GM12878 (cell line): ENCODE results near the gene CHD1. TPM values are rescaled to one million over a fixed set of nuclear protein-coding genes. Genes with fewer than 3 reads are reported as not detected.

Experiments used
- ATAC-seq: fragments of 200-7000 bp; cut with Tn5 transposase; 3 replicates; pipeline ENCODE4 v1.9.1; 2020; ENCODE audit warnings: mild to moderate bottlenecking, moderate library complexity
- BruUV-seq: library from RNA; stranded (reverse); fragments of 400-500 nt; replicated peaks from 2 replicates; lab custom pipeline; 2021; lab: Mats Ljungman, UMichigan
- CTCF ChIA-PET: fragments of 300-600 bp; sonication (Branson Sonifier 250); formaldehyde crosslinking; extraction: SDS; loops from one replicate; lab custom pipeline; 2021; ENCODE audit warnings: inconsistent platforms; lab: Yijun Ruan, JAX
- POLR2A ChIA-PET: fragments of 350-600 bp; formaldehyde crosslinking; extraction: SDS; loops from one replicate; lab custom pipeline; 2021; ENCODE audit warnings: inconsistent platforms; lab: Charles Lee
- RAD21 ChIA-PET: fragments of 300-600 bp; sonication (Branson Sonifier 250); formaldehyde crosslinking; loops from one replicate; lab custom pipeline; 2023; ENCODE audit warnings: antibody characterized with exemption; ENCODE audit not compliant: unreplicated experiment; lab: Charles Lee
- SMC1A ChIA-PET: fragments of 300-600 bp; sonication (Branson Sonifier 250); formaldehyde crosslinking; loops from one replicate; lab custom pipeline; 2023; ENCODE audit not compliant: unreplicated experiment, uncharacterized antibody; lab: Charles Lee
- DNase-seq: peaks from one replicate; pipeline ENCODE4 v3.0.0-alpha.2; 2011; ENCODE audit warnings: low read depth, low spot score
- FAIRE-seq: peaks from 3 replicates; lab custom pipeline; 2011; peaks lifted over from hg19 to GRCh38; lab: Jason Lieb, UNC
- H2AFZ ChIP-seq: 2 replicates; pipeline ENCODE4 v1.6.0; 2011; ENCODE audit warnings: low read depth, low read length, control low read depth; ENCODE audit not compliant: control insufficient read depth
- H3K27ac ChIP-seq: 2 replicates; pipeline ENCODE4 v1.5.1; 2011; ENCODE audit warnings: control low read depth; ENCODE audit not compliant: control insufficient read depth, insufficient read depth
- H3K27me3 ChIP-seq, 2 experiments: replicated peaks in 1 of 2; 2 replicates each; pipeline versions ENCODE4 v1.6.0 to v1.6.1; 2011; ENCODE audit warnings: low read length in 1 of 2; ENCODE audit not compliant: control insufficient read depth in 2 of 2, insufficient read depth in 2 of 2
- H3K36me3 ChIP-seq, 2 experiments: 2 replicates each; pipeline ENCODE4 v1.5.1; 2011; ENCODE audit warnings: low read length in 1 of 2; ENCODE audit not compliant: control insufficient read depth in 2 of 2, insufficient read depth in 2 of 2
- H3K4me1 ChIP-seq: 2 replicates; pipeline ENCODE4 v1.6.1; 2011; ENCODE audit warnings: mild to moderate bottlenecking, low read length, moderate library complexity, mixed read lengths; ENCODE audit not compliant: control insufficient read depth, insufficient read depth
- H3K4me2 ChIP-seq: 2 replicates; pipeline ENCODE4 v1.6.0; 2011; ENCODE audit warnings: control low read depth; ENCODE audit not compliant: control insufficient read depth, insufficient read depth
- H3K4me3 ChIP-seq: fragments of 200-600 bp; sonication (generic); 2 replicates; pipeline ENCODE4 v1.5.1; 2016
- H3K79me2 ChIP-seq: 2 replicates; pipeline ENCODE4 v1.6.0; 2011; ENCODE audit warnings: low read length; ENCODE audit not compliant: control insufficient read depth, insufficient read depth
- H3K9ac ChIP-seq: 2 replicates; pipeline ENCODE4 v1.8.0; 2011; ENCODE audit warnings: low read length, control low read depth, mixed read lengths; ENCODE audit not compliant: control insufficient read depth, insufficient read depth
- H3K9me3 ChIP-seq: replicated peaks from 3 replicates; pipeline ENCODE4 v1.5.1; 2011; ENCODE audit warnings: mild to moderate bottlenecking, low read length; ENCODE audit not compliant: control insufficient read depth, insufficient read depth
- H4K20me1 ChIP-seq: 2 replicates; pipeline ENCODE4 v1.6.0; 2011; ENCODE audit not compliant: control insufficient read depth, insufficient read depth
- CBFB ChIP-seq: IDR thresholded peaks from 2 replicates; pipeline ENCODE4 v1.6.1; 2016; ENCODE audit warnings: antibody characterized with exemption, low read depth
- CBX5 ChIP-seq: sonication (generic); IDR thresholded peaks from 2 replicates; pipeline ENCODE4 v1.6.1; 2016; ENCODE audit warnings: low read depth, moderate library complexity, mild to moderate bottlenecking, inconsistent platforms
- EGR1 ChIP-seq, 2 experiments: IDR thresholded peaks; 1 replicate in 1 of 2; 2 replicates in 1 of 2; pipeline ENCODE4 v1.6.1; 2011 to 2012; ENCODE audit warnings: low read depth in 2 of 2, low read length in 2 of 2, borderline replicate concordance in 1 of 2, mild to moderate bottlenecking in 1 of 2, moderate library complexity in 1 of 2
- FOXM1 ChIP-seq: IDR thresholded peaks from 2 replicates; pipeline ENCODE4 v1.6.1; 2012; ENCODE audit warnings: low read depth, mild to moderate bottlenecking, inconsistent platforms, low read length, moderate library complexity
- PBX3 ChIP-seq: IDR thresholded peaks from 2 replicates; pipeline ENCODE4 v1.6.1; 2011; ENCODE audit warnings: mild to moderate bottlenecking, low read depth, low read length, moderate library complexity; ENCODE audit not compliant: insufficient replicate concordance
- POLR2AphosphoS2 ChIP-seq: IDR thresholded peaks from 2 replicates; pipeline ENCODE4 v1.6.1; 2011; ENCODE audit warnings: low read depth, mild to moderate bottlenecking, low read length, improper control_type of control experiment, moderate library complexity
- SRF ChIP-seq, 2 experiments: IDR thresholded peaks; 2 replicates each; pipeline ENCODE4 v1.6.1; 2011; ENCODE audit warnings: low read depth in 2 of 2, low read length in 2 of 2, mild to moderate bottlenecking in 1 of 2, moderate library complexity in 1 of 2
- TBL1XR1 ChIP-seq: IDR thresholded peaks from 2 replicates; pipeline ENCODE4 v1.6.1; 2012; ENCODE audit warnings: low read depth, low read length, improper control_type of control experiment
- USF2 ChIP-seq: IDR thresholded peaks from 2 replicates; pipeline ENCODE4 v1.6.1; 2011; ENCODE audit warnings: low read depth, low read length, improper control_type of control experiment, borderline replicate concordance
- ZBTB33 ChIP-seq: fragments of 450-650 bp; IDR thresholded peaks from 2 replicates; pipeline ENCODE4 v1.6.1; 2017; ENCODE audit warnings: mild to moderate bottlenecking
- WGBS: methylation state at CpG from one replicate; pipeline ENCODE4 v1.1.6; 2016; ENCODE audit warnings: low lambda C conversion rate; ENCODE audit not compliant: insufficient replicate concordance, insufficient coverage; ENCODE audit errors: missing lambda C conversion rate; 5-methylcytosine and 5-hydroxymethylcytosine counted together
- in situ Hi-C: fragments of 300-500 bp; cut with MboI; formaldehyde crosslinking; loops from 9 replicates; pipeline ENCODE4 v1.14.3; 2018; ENCODE audit warnings: mixed read lengths
- intact Hi-C: fragments of 100-400 bp; cut with micrococcal nuclease; formaldehyde crosslinking; loops from one replicate; pipeline ENCODE4 v1.14.2; 2022; ENCODE audit not compliant: unreplicated experiment
- polyA plus RNA-seq, 11 experiments: library from polyadenylated mRNA; depleted of rRNA in 4 of 11; unstranded in 6 of 11; stranded (reverse) in 5 of 11; fragments of >200 nt; fragmentation: Nextera tagmentation in 4 of 11; fragmentation: Illumina TruSeq in 1 of 11; extraction: Ambion mirVana in 4 of 11; extraction: Trizol in 1 of 11; gene quantifications; 1 replicate in 1 of 11; 2 replicates in 10 of 11; pipeline versions ENCODE4 v1.2.1 to v1.2.3, GENCODE V29; 2011 to 2016; ENCODE audit warnings: inconsistent platforms in 2 of 11, missing spikeins in 2 of 11, low read depth in 1 of 11
- total RNA-seq, 4 experiments: library from RNA; depleted of rRNA in 3 of 4; stranded (reverse); fragments of >200 nt in 3 of 4; fragmentation: Illumina TruSeq in 1 of 4; extraction: Trizol in 1 of 4; gene quantifications; 2 replicates each; pipeline versions ENCODE4 v1.2.1 to v1.2.3, GENCODE V29; 2013 to 2021
- TF ChIP-seq, protein P1 (sequence below): fragments of 450-650 bp; formaldehyde crosslinking; IDR thresholded peaks from 2 replicates; pipeline ENCODE4 v1.4.0; 2022; ENCODE audit warnings: mild to moderate bottlenecking, moderate library complexity
- TF ChIP-seq, protein P2 (sequence below): fragments of 450-650 bp; formaldehyde crosslinking; IDR thresholded peaks from 2 replicates; pipeline ENCODE4 v1.4.0; 2020; ENCODE audit warnings: mild to moderate bottlenecking, moderate library complexity

Gene CHD1
- total and polyA plus RNA-seq, 10 of the 15 experiments (the other 5 are each of a cell fraction or from before 2014, with no cell fraction given), result 25.5 to 158 (median 50.5) TPM

GRCh38 chr5:98847054-98847453 is 81.8 kb downstream of the CHD1 start:
- no peak for FAIRE-seq
- DNase-seq, result no peak
- Histone ChIP-seq H3K4me3 (no peak overlapping the region), H3K36me3 (no peaks in the 10 kb centered on the region), H3K4me2 (no peak overlapping the region), H2AFZ (no peak overlapping the region), H4K20me1 (no peaks in the 10 kb centered on the region), H3K27me3 (no peaks in the 10 kb centered on the region), H3K27ac (no peak overlapping the region), H3K9me3 (peaks cover 5% of the 10 kb centered on the region; the same call in 1 of the 3 replicates), H3K79me2 (no peaks in the 10 kb centered on the region), H3K4me1 (no peaks in the 10 kb centered on the region), H3K9ac (no peak overlapping the region)
- WGBS, result 5% methylated on average over 1 of the region's 1 CpG
- POLR2A ChIA-PET, result no interaction called here
- no TSS peak for BruUV-seq
- in situ Hi-C loops, result no loop called here
- CTCF ChIA-PET, result no interaction called here
- RAD21 ChIA-PET, result no interaction called here
- intact Hi-C loops, result no loop called here
- no peak for ATAC-seq
- SMC1A ChIA-PET, result no interaction called here
- TF ChIP-seq, protein P1, sequence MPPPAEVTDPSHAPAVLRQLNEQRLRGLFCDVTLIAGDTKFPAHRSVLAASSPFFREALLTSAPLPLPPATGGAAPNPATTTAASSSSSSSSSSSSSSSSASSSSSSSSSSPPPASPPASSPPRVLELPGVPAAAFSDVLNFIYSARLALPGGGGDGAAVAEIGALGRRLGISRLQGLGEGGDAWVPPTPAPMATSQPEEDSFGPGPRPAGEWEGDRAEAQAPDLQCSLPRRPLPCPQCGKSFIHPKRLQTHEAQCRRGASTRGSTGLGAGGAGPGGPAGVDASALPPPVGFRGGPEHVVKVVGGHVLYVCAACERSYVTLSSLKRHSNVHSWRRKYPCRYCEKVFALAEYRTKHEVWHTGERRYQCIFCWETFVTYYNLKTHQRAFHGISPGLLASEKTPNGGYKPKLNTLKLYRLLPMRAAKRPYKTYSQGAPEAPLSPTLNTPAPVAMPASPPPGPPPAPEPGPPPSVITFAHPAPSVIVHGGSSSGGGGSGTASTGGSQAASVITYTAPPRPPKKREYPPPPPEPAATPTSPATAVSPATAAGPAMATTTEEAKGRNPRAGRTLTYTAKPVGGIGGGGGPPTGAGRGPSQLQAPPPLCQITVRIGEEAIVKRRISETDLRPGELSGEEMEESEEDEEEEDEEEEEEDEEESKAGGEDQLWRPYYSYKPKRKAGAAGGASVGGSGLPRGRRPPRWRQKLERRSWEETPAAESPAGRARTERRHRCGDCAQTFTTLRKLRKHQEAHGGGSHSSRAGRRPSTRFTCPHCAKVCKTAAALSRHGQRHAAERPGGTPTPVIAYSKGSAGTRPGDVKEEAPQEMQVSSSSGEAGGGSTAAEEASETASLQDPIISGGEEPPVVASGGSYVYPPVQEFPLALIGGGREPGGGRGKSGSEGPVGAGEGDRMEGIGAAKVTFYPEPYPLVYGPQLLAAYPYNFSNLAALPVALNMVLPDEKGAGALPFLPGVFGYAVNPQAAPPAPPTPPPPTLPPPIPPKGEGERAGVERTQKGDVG (CRISPR knock-in tag), result no peak
- no peak for TF ChIP-seq CBFB
- TF ChIP-seq SRF (IDR thresholded peaks at IDR 0.05; ENCODE audit: low read depth in 2 of 2, low read length in 2 of 2), result no peak
- no peak for TF ChIP-seq EGR1 (IDR thresholded peaks at IDR 0.05; ENCODE audit: borderline replicate concordance in 1 of 2, low read depth in 2 of 2, low read length in 2 of 2)
- TF ChIP-seq ZBTB33, result no peak
- no peak for TF ChIP-seq TBL1XR1
- TF ChIP-seq, protein P2, sequence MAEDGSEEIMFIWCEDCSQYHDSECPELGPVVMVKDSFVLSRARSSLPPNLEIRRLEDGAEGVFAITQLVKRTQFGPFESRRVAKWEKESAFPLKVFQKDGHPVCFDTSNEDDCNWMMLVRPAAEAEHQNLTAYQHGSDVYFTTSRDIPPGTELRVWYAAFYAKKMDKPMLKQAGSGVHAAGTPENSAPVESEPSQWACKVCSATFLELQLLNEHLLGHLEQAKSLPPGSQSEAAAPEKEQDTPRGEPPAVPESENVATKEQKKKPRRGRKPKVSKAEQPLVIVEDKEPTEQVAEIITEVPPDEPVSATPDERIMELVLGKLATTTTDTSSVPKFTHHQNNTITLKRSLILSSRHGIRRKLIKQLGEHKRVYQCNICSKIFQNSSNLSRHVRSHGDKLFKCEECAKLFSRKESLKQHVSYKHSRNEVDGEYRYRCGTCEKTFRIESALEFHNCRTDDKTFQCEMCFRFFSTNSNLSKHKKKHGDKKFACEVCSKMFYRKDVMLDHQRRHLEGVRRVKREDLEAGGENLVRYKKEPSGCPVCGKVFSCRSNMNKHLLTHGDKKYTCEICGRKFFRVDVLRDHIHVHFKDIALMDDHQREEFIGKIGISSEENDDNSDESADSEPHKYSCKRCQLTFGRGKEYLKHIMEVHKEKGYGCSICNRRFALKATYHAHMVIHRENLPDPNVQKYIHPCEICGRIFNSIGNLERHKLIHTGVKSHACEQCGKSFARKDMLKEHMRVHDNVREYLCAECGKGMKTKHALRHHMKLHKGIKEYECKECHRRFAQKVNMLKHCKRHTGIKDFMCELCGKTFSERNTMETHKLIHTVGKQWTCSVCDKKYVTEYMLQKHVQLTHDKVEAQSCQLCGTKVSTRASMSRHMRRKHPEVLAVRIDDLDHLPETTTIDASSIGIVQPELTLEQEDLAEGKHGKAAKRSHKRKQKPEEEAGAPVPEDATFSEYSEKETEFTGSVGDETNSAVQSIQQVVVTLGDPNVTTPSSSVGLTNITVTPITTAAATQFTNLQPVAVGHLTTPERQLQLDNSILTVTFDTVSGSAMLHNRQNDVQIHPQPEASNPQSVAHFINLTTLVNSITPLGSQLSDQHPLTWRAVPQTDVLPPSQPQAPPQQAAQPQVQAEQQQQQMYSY (CRISPR knock-in tag), result no peak
- TF ChIP-seq PBX3, result no peak
- no peak for TF ChIP-seq FOXM1
- TF ChIP-seq USF2, result no peak
- TF ChIP-seq POLR2AphosphoS2, result no peak
- TF ChIP-seq CBX5, result no peak
